Measurements from ENCODE around the gene TNFAIP8. TPM values are rescaled to one million over a fixed set of nuclear protein-coding genes. Genes with fewer than 3 reads are reported as not detected.

TNFAIP8 gene
- total RNA-seq, 3 donors from 2014 or later (not counting 1 experiment from before 2014, with no cell fraction given), result 47.6 to 87.5 (median 76.3) TPM

DNA sequence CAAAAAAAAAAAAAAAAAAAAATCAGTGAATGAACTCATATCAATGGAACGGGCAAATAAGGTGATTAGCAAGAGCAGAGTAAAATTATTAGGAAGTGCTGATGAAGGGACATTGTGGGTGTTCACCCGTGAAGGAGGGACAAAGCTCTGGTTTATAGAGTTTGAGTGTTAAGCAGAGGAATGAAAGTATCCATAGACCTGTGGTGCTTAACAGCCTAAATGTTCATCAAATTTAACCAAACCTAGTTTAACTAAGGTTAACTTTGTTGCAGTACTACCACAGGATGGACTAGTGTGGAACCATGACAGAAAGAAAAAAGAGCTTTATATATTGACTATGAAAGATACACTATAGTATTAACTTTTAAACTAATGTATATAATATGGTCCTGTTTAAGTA, 44.1 kb upstream of the TNFAIP8 start:
- Mint-ChIP-seq H3K36me3 (no peaks in the 10 kb centered on the region), H3K4me1 (peaks cover 76 to 78% of the 10 kb centered on the region in 2 donors), H3K4me3 (peak overlapping the region; percentile 38), H3K9me3 (no peaks in the 10 kb centered on the region), H3K27me3 (ENCODE audit: low read depth in 2 of 2) (no peaks in the 10 kb centered on the region), H3K27ac (peak overlapping the region; percentile 76 to 89)
- Histone ChIP-seq H3K4me1 (ENCODE audit: control insufficient read depth, insufficient read depth, low read length) (peaks cover 72% of the 10 kb centered on the region), H3K9me3 (ENCODE audit: control insufficient read depth, insufficient read depth, low read length) (no peaks in the 10 kb centered on the region), H3K27ac (ENCODE audit: low read length) (no peak overlapping the region), H3K27me3 (ENCODE audit: control insufficient read depth, insufficient read depth, low read length) (no peaks in the 10 kb centered on the region), H3K36me3 (ENCODE audit: control insufficient read depth, insufficient read depth, low read length) (peaks cover 3% of the 10 kb centered on the region), H3K4me3 (ENCODE audit: low read length) (no peak overlapping the region)
- intact Hi-C loops (cut with micrococcal nuclease), result no loop called here
- TF ChIP-seq, protein P1, sequence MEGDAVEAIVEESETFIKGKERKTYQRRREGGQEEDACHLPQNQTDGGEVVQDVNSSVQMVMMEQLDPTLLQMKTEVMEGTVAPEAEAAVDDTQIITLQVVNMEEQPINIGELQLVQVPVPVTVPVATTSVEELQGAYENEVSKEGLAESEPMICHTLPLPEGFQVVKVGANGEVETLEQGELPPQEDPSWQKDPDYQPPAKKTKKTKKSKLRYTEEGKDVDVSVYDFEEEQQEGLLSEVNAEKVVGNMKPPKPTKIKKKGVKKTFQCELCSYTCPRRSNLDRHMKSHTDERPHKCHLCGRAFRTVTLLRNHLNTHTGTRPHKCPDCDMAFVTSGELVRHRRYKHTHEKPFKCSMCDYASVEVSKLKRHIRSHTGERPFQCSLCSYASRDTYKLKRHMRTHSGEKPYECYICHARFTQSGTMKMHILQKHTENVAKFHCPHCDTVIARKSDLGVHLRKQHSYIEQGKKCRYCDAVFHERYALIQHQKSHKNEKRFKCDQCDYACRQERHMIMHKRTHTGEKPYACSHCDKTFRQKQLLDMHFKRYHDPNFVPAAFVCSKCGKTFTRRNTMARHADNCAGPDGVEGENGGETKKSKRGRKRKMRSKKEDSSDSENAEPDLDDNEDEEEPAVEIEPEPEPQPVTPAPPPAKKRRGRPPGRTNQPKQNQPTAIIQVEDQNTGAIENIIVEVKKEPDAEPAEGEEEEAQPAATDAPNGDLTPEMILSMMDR (IDR thresholded peaks at IDR 0.05), result no peak
- DNase-seq (no peak), ATAC-seq (no peak)
- WGBS (ENCODE audit: insufficient coverage), result 66% methylated on average over 2 of the region's 2 CpGs

DNA sequence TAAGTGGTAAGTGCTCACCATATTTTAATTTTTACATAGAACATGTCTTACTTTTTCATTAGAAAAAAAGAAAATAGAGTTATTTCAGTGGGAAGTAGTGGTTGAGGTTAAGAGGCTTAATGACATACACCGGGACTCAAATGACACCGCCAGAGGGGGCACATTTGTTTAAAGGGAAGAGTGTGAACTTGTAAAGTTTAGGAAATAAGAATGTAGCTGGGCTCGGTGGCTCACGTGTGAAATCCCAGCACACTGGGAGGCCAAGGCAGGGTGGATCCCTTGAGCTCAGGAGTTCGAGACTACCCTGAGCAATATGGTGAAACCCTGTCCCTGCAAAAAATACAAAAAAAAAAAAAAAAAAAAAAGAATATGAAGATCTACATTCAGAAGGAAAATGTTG, 43.4 kb upstream of the TNFAIP8 start:
- 47% methylated on average over 4 of the region's 5 CpGs for WGBS (ENCODE audit: insufficient coverage)
- no peak for DNase-seq
- H3K9me3 ChIP-seq (ENCODE audit: control insufficient read depth, insufficient read depth, low read length), result no peaks in the 10 kb centered on the region
- peaks cover 3% of the 10 kb centered on the region for H3K36me3 ChIP-seq (ENCODE audit: control insufficient read depth, insufficient read depth, low read length)
- TF ChIP-seq, protein P1 (IDR thresholded peaks at IDR 0.05), result no peak
- Mint-ChIP-seq H3K4me3 (peak overlapping the region; percentile 38), H3K27me3 (ENCODE audit: low read depth in 2 of 2) (no peaks in the 10 kb centered on the region), H3K36me3 (no peaks in the 10 kb centered on the region), H3K4me1 (peaks cover 74 to 75% of the 10 kb centered on the region in 2 donors), H3K27ac (peak overlapping the region; percentile 76 to 89), H3K9me3 (no peaks in the 10 kb centered on the region)
- peaks cover 74% of the 10 kb centered on the region for H3K4me1 ChIP-seq (ENCODE audit: control insufficient read depth, insufficient read depth, low read length)
- H3K4me3 ChIP-seq (ENCODE audit: low read length), result no peak overlapping the region
- intact Hi-C loops (cut with micrococcal nuclease), result no loop called here
- no peak for ATAC-seq
- no peak overlapping the region for H3K27ac ChIP-seq (ENCODE audit: low read length)
- H3K27me3 ChIP-seq (ENCODE audit: control insufficient read depth, insufficient read depth, low read length), result no peaks in the 10 kb centered on the region

DNA sequence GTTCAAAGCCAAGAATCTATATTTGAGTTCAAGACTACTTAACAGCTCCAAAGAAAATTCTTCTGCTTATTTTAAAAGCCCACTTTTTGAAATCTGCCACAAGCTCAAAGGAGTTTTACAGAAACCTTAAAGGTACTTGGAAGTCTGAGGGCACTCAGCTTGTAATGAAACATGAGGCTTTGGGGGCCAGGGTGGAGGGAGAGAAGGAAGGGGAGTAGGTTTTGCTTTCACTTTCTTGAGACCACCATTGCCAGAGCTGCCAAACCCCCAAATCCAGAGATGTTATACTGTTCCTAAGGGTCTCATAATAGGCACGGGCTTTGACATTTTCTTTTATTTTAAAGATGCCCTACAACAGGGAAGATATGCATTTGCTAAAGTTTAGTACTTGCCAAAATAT, 42.6 kb upstream of the TNFAIP8 start:
- Histone ChIP-seq H3K36me3 (ENCODE audit: control insufficient read depth, insufficient read depth, low read length) (peaks cover 3% of the 10 kb centered on the region), H3K4me1 (ENCODE audit: control insufficient read depth, insufficient read depth, low read length) (peaks cover 73% of the 10 kb centered on the region), H3K27ac (ENCODE audit: low read length) (peak overlapping the region; percentile 32), H3K27me3 (ENCODE audit: control insufficient read depth, insufficient read depth, low read length) (no peaks in the 10 kb centered on the region), H3K9me3 (ENCODE audit: control insufficient read depth, insufficient read depth, low read length) (no peaks in the 10 kb centered on the region), H3K4me3 (ENCODE audit: low read length) (no peak overlapping the region)
- peak overlapping the region; percentile 76 to 89 for H3K27ac Mint-ChIP-seq
- no CpG with 5 or more reads among the region's 1 CpG for WGBS (ENCODE audit: insufficient coverage)
- no peaks in the 10 kb centered on the region for H3K27me3 Mint-ChIP-seq (ENCODE audit: low read depth in 2 of 2)
- no peaks in the 10 kb centered on the region for H3K9me3 Mint-ChIP-seq
- intact Hi-C loops (cut with micrococcal nuclease), result no loop called here
- H3K4me1 Mint-ChIP-seq, result peaks cover 72 to 74% of the 10 kb centered on the region in 2 donors
- no peak overlapping the region for H3K4me3 Mint-ChIP-seq
- DNase-seq (no peak), ATAC-seq (no peak)
- TF ChIP-seq, protein P1 (IDR thresholded peaks at IDR 0.05), result no peak
- no peaks in the 10 kb centered on the region for H3K36me3 Mint-ChIP-seq

Measured in natural killer cell (primary cell).